ENCODE results near the gene DAP.

The DAP gene

GRCh38 chr5:10707198-10708142 lies 53.6 kb downstream of the DAP start:
- peak; percentile 23 for DNase-seq (ENCODE audit: low read depth)
- TF ChIP-seq, protein P1, sequence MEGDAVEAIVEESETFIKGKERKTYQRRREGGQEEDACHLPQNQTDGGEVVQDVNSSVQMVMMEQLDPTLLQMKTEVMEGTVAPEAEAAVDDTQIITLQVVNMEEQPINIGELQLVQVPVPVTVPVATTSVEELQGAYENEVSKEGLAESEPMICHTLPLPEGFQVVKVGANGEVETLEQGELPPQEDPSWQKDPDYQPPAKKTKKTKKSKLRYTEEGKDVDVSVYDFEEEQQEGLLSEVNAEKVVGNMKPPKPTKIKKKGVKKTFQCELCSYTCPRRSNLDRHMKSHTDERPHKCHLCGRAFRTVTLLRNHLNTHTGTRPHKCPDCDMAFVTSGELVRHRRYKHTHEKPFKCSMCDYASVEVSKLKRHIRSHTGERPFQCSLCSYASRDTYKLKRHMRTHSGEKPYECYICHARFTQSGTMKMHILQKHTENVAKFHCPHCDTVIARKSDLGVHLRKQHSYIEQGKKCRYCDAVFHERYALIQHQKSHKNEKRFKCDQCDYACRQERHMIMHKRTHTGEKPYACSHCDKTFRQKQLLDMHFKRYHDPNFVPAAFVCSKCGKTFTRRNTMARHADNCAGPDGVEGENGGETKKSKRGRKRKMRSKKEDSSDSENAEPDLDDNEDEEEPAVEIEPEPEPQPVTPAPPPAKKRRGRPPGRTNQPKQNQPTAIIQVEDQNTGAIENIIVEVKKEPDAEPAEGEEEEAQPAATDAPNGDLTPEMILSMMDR (conservative IDR thresholded peaks at IDR 0.05; ENCODE audit: low read depth, low read length), result no peak
- no peak overlapping the region for H3K4me3 ChIP-seq (ENCODE audit: low read depth, low read length)

DNA sequence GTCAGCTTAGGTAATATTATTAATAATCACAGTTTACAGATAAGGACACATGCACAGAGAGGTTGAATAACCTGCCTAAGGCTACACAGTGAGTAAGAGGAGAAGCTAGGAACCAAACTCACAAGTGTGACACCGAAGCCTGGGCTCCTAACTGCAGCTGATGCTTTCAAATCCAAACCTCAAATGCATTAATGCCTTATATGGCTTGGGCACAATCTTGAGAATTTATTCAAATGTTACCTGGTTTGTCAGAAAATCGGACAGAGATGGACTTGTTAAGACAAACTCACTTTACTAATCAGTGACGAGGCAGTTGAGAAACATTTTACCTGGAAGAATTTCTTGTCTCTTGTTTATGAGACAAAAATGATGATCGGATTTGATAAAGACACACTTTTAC lies 54.7 kb downstream of the DAP start:
- TF ChIP-seq, protein P1 (conservative IDR thresholded peaks at IDR 0.05; ENCODE audit: low read depth, low read length), result no peak
- H3K4me3 ChIP-seq (ENCODE audit: low read depth, low read length), result no peak overlapping the region
- no peak for DNase-seq (ENCODE audit: low read depth)

DNA sequence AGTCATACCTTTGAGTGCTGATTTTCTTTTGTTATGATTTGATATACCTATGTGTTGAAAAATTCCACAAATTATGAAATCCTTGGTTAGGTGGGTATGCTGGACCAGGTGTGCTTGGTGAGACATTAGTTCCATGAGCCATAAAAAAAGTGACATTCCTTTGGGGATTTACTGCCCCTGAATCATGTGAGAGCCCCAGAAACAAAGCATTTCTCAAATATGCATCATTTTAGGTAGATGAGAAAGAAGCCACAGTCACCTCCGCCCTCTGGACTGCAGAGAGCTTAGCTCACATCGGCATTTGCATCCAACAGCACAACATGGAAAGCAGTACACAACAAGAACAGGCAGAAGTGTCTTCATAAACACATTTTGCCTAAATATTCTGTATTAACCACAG lies 55.3 kb downstream of the DAP start:
- no peak for DNase-seq (ENCODE audit: low read depth)
- TF ChIP-seq, protein P1 (conservative IDR thresholded peaks at IDR 0.05; ENCODE audit: low read depth, low read length), result no peak
- H3K4me3 ChIP-seq (ENCODE audit: low read depth, low read length), result no peak overlapping the region

GRCh38 chr5:10704949-10705621 lies 55.9 kb downstream of the DAP start:
- TF ChIP-seq, protein P1 (conservative IDR thresholded peaks at IDR 0.05; ENCODE audit: low read depth, low read length), result no peak
- DNase-seq (ENCODE audit: low read depth), result peak; percentile 80
- no peak overlapping the region for H3K4me3 ChIP-seq (ENCODE audit: low read depth, low read length)

GRCh38 chr5:10703676-10704075 lies 57.4 kb downstream of the DAP start:
- no peak for DNase-seq (ENCODE audit: low read depth)
- no peak overlapping the region for H3K4me3 ChIP-seq (ENCODE audit: low read depth, low read length)
- TF ChIP-seq, protein P1 (conservative IDR thresholded peaks at IDR 0.05; ENCODE audit: low read depth, low read length), result no peak

DNA sequence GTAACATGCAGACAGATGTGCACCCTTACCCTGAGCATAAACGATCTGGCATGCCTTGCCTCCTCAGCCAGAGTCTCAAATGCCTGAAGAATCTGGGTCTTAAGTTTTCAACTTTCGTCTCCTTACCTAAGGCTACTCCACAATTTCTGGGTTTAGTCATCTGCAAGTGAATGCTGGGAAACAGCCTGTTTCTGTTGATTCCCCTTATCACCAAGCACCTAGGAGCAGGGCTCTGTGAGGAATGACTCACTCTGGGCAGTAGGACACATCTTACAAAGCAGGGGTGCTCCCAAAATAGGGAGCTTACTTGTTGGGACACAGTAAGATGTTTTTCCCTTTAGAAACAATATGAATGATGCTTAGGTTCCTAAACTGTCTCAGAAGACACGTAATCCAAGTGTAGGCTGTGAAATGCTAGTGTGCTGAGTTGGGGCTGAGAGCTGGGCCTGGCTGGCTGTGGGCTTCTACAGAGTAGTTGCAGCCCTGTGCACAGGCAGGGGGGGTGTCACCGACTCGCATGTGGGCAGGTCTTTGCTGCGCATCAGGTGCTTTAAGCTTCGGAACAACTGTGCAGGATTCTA lies 58.0 kb downstream of the DAP start:
- no peak overlapping the region for H3K4me3 ChIP-seq (ENCODE audit: low read depth, low read length)
- peak; percentile 59 for DNase-seq (ENCODE audit: low read depth)
- TF ChIP-seq, protein P1 (conservative IDR thresholded peaks at IDR 0.05; ENCODE audit: low read depth, low read length), result no peak
